Right renal pelvis (tissue), 4 donors: Measurements from ENCODE around the gene PCDHB9. TPM values are rescaled to one million over a fixed set of nuclear protein-coding genes. Genes with fewer than 3 reads are reported as not detected.
"Not testable (repeated sequence)": the region's sequence is repeated elsewhere in the genome, so short reads cannot be mapped to it uniquely, and the experiment has no call there.

Experiments
- DNase-seq, 4 donors: peaks; one replicate each; pipeline ENCODE4 v3.0.0-alpha.2; 2013; ENCODE audit warnings: low read depth in 4 of 4, low spot score in 3 of 4, missing footprints in 1 of 4
- polyA plus RNA-seq, 4 donors: library from polyadenylated mRNA; unstranded; fragments of 120-200 nt; gene quantifications; one replicate each; pipeline ENCODE4 v1.2.1, GENCODE V29; 2013; ENCODE audit not compliant: insufficient read length in 4 of 4

PCDHB9 gene
- polyA plus RNA-seq, 4 donors: 3.2 to 6.3 (median 3.8) TPM

- not testable (repeated sequence) for DNase-seq
Observed at GRCh38 chr5:141184117-141184855, 2.7 kb upstream of the PCDHB9 start.

- DNase-seq: not testable (repeated sequence)
Observed at GRCh38 chr5:141188682-141189081, 1.7 kb downstream of the PCDHB9 start.

- DNase-seq: not testable (repeated sequence)
Observed at GRCh38 chr5:141189131-141189530, 2.2 kb downstream of the PCDHB9 start.

- DNase-seq: no peak
Observed at GRCh38 chr5:141192110-141192725, 5.3 kb downstream of the PCDHB9 start, which contains the start of gene PCDHB10. PCDHB10 (plus strand) TSS chr5:141192353; CDS start chr5:141192553, 200 bp downstream.

- not testable (repeated sequence) for DNase-seq
Observed at GRCh38 chr5:141194332-141194731, 7.4 kb downstream of the PCDHB9 start.

- DNase-seq: no peak
Observed at GRCh38 chr5:141196363-141196762, 9.4 kb downstream of the PCDHB9 start.

- DNase-seq: no peak
Observed at GRCh38 chr5:141199359-141200235, 12.6 kb downstream of the PCDHB9 start, which contains the start of gene PCDHB11. PCDHB11 (plus strand) TSS chr5:141199627; CDS start chr5:141199775, 148 bp downstream.

- not testable (repeated sequence) for DNase-seq
Observed at GRCh38 chr5:141201126-141201525, 14.2 kb downstream of the PCDHB9 start.

- not testable (repeated sequence) for DNase-seq
Observed at GRCh38 chr5:141201646-141202045, 14.7 kb downstream of the PCDHB9 start.

- DNase-seq: no peak
Observed at GRCh38 chr5:141208478-141208877, 21.5 kb downstream of the PCDHB9 start, which contains the start of gene PCDHB12. PCDHB12 (plus strand) TSS chr5:141208719; CDS start chr5:141208908, 189 bp downstream.

GRCh38 chr5:141210281-141210680 is 23.3 kb downstream of the PCDHB9 start:
- DNase-seq: not testable (repeated sequence)

- DNase-seq: not testable (repeated sequence)
Observed at GRCh38 chr5:141210849-141211248, 23.9 kb downstream of the PCDHB9 start.

- DNase-seq: not testable (repeated sequence)
Observed at GRCh38 chr5:141213656-141214339, 26.8 kb downstream of the PCDHB9 start, which contains the start of gene PCDHB13. PCDHB13 (plus strand) TSS chr5:141213919; CDS start chr5:141214124, 205 bp downstream.

GRCh38 chr5:141214583-141214982 is 27.6 kb downstream of the PCDHB9 start:
- not testable (repeated sequence) for DNase-seq

GRCh38 chr5:141215504-141215903 is 28.5 kb downstream of the PCDHB9 start:
- DNase-seq: not testable (repeated sequence)

GRCh38 chr5:141216035-141216434 is 29.1 kb downstream of the PCDHB9 start:
- DNase-seq: not testable (repeated sequence)

GRCh38 chr5:141223112-141223783 is 36.3 kb downstream of the PCDHB9 start, which contains the start of gene PCDHB14:
PCDHB14 (plus strand) TSS chr5:141223343; CDS start chr5:141223506, 163 bp downstream.
- DNase-seq: no peak

- not testable (repeated sequence) for DNase-seq
Observed at GRCh38 chr5:141224844-141225243, 37.9 kb downstream of the PCDHB9 start.

- DNase-seq: not testable (repeated sequence)
Observed at GRCh38 chr5:141225421-141225820, 38.5 kb downstream of the PCDHB9 start.
